GM18909 (cell line): ENCODE data around the gene CCNL1.

Experiments
- ATAC-seq: cut with Tn5 transposase; IDR thresholded peaks from one replicate; pipeline ENCODE4 v1.9.1; 2021; ENCODE audit warnings: mild to moderate bottlenecking; ENCODE audit not compliant: unreplicated experiment, poor library complexity

Gene CCNL1

GRCh38 chr3:157148196-157148889, 11.6 kb downstream of the CCNL1 start:
- ATAC-seq = no peak

- no peak for ATAC-seq
These were observed 12.7 kb downstream of the CCNL1 start for GRCh38 chr3:157147099-157147803.

DNA sequence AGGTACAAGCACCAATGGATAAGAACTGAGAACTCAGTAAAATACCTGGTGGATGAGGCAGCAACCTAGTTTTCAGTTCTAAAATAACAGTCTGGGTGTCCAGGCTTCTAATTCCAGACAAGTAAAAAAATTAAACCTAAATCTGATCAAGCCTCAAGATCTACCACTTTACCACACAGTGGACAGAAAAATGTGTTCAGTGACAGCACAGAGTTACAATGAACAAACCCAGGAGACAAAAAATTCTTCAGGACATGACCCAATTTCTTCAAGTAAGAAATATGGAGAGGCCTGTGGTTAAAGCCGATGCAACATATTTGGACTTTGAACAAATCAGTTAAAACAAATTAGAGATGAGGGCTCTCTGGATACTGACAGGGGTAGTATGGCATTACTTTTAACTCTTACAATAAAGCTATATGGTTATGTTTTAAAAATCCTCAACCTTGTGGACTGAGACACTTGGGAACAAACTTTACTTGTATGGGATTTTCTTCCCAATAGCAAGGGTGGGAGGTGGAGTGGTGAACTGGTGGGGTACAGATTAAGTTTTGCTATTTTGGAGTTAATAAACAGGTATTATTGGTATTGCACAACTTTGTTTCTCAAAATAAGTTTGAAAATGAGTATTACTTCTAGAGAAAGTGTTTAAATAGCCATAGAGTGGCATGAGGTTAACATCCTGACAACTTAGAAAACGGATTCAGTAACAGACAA, 14.2 kb downstream of the CCNL1 start:
- ATAC-seq = no peak

GRCh38 chr3:157142315-157142714, 17.6 kb downstream of the CCNL1 start:
- ATAC-seq = no peak

GRCh38 chr3:157139938-157140534, 19.9 kb downstream of the CCNL1 start:
- ATAC-seq = no peak

DNA sequence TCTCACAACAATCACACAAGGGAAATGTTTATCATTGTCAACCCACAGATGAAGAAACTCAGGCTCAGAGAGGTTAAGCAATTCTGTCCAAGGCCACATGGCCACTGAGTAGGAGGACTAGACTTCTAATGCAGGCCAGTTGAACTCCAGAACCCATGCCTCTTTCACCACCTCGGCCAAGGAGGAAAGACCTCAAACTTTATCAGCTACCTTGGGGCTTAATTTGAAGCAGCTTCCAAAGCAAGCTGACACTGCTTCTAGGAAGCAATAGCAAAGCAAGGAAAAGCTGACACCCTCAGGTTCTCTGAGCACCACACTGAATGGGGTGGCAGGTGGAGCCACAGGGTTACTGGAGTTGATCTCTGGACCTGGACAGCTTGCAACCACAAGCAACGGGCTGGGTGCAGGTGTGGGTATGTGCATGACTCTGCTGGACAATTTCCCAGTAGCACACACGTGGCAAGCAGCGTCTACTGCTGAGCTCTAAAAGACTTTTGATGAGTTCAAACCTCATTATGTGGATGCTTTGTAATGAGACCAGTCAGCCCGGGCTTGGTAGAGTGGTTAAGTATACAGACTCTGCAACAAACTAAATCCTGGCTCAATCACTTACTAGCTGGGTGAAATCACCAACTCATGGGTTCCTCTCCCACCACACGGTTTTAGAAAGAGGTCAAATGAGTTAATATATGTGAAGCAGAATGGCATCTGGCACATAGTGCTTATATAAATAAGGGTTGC, 23.1 kb downstream of the CCNL1 start:
- ATAC-seq = peak; percentile 7

- no peak for ATAC-seq
These were observed 24.1 kb downstream of the CCNL1 start for GRCh38 chr3:157135671-157136396.

DNA sequence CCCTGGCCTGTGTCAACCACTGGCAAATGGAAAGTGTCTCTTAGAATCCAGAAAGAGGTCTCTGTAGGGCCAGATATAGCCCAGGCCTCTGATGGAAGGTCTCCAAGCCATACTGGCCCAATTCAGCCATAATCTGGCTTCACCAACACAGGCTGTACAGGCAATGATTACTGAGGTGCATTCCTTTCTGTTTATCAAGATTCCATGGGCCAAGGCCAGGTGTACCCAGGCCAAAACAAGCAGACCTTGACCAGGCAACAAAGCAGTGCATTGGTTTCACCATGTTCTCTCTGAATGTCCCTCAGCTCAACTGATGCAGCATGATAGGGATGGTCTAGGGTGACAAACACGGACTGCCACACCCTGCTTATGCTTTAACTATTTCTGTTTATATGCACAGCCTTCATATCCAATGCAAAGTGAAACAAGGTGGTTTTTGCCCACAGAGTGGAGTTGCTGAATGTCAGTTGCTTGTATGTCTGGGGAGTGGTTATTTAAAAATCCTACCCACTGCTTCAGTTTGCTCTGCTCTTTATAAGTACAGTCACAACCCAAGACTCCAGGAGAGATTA, 25.2 kb downstream of the CCNL1 start:
- ATAC-seq = peak; percentile 60

- no peak for ATAC-seq
These were observed 26.3 kb downstream of the CCNL1 start for GRCh38 chr3:157133434-157134320.

DNA sequence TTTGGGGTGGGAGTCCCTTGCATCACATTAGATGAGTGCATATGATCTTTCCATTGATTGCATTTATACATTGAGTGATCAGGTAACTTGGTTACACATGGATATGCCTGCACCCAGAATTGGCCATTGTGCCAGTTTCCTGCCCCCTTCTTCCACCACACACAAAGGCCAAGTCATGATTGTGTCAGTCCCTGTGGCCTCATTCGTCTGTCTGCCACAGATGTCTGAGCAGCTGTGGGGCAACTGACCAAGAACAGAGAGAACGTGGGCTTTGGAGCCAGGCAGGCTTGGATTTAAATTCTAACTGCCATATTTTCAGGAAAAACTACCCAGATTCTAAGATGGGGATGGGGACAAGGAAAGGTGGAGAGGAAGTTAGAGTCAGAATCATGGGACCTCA, 27.0 kb downstream of the CCNL1 start:
- ATAC-seq = no peak

DNA sequence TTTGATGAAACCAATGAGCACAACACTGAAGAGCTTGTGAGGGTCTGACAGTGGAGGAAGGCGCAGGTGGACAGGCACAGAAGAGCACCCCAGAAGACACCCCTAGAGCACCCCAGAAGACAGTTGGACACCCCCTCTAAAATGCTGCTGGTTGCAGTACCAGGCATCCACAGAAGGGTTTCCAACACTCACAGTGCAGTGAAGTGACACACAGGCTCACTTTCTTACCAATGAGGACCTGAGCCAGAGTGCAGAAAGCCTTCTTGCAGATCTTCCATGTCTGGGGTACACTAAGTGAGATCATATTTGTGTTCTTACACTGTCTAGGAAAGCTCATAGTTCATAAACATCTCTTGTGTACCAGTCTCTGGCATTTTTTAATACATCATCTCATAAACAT, 27.6 kb downstream of the CCNL1 start:
- no peak for ATAC-seq

GRCh38 chr3:157131861-157132260, 28.1 kb downstream of the CCNL1 start:
- no peak for ATAC-seq

GRCh38 chr3:157130467-157131251, 29.3 kb downstream of the CCNL1 start:
- ATAC-seq = no peak

GRCh38 chr3:157129803-157130466, 30.0 kb downstream of the CCNL1 start:
- no peak for ATAC-seq

DNA sequence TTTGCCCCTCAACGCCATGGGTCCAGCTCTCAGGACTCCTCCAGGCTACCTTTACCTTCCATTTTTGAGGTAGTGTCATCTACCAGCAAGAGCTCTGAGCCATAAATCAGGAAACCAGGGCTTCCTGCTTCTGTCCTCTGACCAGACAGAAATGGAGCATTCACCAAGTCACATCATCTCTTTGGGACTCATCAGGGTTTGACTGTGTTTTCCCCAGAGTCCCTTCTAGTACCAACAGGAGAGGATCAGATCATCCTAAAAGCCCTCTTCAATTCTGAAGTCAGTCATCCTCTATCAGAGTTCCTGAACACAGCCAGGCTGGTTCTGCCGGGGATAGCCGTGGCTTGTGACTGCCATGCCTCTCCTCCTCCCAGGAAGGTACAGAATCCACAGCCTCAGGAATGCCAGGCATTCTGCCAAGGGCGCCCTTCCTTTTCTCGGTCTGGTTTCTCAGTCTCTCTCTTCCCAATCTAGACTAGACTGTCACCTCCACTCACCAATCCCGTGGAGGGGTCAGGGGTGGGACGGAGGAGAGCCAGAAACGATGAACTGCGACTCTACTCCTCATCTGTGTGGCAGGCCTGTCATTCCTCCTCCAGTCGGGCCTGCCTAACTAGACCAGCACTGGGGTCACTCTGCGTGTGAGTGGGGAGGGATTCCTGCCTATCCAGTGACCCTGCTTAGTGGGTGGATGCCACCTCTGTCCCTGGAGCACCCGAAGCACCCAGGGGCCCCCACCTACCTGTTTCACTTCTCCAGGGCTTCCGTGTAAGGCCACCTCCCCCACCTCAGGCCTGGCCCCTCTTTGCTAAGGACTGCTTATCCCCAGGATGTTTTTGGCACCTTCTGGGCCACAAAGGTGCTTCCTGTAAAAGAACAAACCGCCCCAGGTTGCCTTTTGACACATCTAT, 30.9 kb downstream of the CCNL1 start:
- ATAC-seq = no peak
